Endometrium (tissue), 2 donors: Measurements from ENCODE around the gene PPAT.

Source experiments
- FAIRE-seq: peaks from 2 replicates; lab custom pipeline; 2012; peaks lifted over from hg19 to GRCh38; lab: Jason Lieb, UNC
- donor health status: control.
- donor health status: control.

PPAT gene

DNA sequence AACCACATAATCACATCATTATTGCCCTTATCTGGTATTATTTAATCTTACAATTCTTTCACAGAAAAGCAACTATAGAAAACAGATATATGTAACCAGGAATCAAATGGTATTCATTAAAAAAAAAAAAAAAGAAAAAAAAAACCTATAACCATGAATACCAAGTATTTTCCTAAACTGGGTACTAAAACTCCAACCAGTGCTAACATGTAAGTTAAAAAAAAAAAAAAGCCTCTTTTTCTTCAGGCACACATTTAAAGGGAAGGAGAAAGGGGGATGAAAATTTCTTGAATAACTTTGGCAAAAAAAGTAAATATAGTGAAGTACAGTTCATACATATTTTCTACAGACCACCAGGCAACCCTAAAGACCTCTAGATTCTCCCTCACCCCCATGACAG lies 2.1 kb downstream of the PPAT start:
- FAIRE-seq: no peak

GRCh38 chr4:56430203-56430602 lies 5.2 kb downstream of the PPAT start:
- FAIRE-seq: no peak

DNA sequence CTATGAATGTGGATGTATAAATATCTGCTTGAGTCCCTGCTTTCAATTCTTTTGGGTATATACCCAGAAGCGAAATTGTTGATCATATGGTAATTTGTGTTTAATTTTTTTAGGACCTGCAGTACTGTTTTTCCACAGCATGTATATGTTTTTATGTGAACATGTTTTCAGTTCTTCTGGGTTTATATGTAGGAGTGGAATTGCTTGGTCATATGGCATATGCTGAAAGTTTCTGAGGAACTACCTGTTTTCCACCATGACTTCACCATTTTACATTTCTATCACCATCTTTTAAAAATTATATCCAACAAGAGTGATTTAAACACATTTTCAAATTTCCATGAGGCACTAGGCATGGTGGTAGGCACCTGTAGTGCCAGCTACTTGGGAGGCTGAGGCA lies 8.2 kb downstream of the PPAT start:
- no peak for FAIRE-seq

- no peak for FAIRE-seq
These were observed 9.1 kb downstream of the PPAT start for GRCh38 chr4:56426273-56426672.

GRCh38 chr4:56425518-56425917 lies 9.9 kb downstream of the PPAT start:
- no peak for FAIRE-seq

DNA sequence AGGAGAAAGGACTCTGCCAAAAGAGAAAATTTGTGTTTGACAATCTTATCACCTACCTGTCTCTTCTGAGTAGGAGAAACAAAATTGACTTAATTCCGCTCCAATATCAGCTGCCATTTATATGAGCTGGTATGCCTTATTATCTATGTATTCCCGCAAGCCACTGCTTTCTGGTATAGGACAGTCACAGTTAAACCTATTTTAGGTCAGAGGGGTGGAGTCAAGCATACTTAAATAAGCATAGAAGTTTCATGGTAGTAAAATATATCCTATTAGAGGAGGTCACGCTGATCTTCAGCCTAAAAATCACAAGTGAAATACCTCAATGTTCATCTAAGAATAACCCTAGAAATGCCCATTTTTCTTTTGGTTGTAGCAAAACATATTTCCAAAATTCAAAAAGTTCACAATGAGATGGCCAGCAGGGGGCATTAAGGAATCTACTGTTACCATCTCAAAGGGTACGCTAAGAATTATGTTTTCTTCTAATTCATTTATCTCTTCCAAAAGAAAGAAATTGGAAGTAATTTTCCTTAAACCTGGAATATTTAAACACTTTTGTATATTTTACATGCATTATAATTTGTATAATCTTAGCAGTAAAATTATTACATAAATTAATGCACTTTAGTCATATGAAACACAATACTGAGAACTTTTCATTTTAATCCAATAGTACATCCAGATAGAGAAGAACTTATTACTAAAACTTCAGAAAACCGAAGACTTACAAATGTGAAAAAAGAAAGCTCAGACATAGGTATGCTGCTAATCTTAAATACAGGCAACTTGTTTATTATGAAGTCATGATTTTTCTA lies 10.5 kb downstream of the PPAT start:
- FAIRE-seq: peak; percentile 46

GRCh38 chr4:56424176-56424575 lies 11.2 kb downstream of the PPAT start:
- FAIRE-seq: no peak

- FAIRE-seq: no peak
These were observed 18.0 kb downstream of the PPAT start for GRCh38 chr4:56417396-56417795.

DNA sequence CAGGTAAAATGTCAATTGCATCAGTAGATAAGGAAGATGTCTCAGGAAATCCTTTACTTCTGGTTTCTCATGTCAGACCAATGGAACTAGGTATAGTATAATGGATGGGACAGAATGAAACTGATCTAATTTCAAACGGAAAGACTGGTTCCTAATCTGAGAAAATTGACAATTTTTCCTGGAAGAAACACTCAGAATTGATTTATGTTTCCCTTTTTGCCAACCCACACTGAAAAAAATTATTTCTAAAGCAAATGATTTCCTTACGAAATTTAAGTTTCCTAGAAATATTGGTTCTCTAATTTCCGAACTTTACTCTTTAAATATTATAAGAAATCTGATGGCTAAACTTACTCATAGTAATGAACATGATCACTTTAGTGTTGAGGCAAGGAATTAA lies 19.1 kb downstream of the PPAT start:
- no peak for FAIRE-seq

DNA sequence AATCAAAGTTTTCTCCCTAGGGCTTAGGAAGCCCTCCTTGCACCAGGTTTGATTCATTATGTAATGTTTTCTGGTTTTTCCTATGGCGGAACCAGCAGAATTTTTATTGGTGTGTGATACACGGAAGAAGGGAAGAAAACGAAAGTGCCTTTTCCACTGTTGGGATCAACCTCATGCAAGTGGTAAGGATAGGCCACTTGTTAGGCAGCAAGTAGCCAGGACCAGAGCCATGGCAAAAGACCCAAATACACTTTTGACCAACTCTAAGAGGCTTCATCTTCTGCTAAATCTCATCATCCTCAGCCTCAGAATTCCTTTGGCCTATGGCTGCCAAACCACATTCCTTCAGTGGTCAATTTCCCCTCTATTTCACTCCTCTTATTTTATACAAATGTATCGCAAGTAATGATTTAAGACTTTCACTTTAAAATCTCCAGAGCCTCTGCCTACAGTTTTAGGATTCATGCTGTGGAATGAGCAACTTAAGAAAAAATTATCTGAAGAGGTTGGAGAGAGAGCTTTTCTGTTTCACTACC lies 21.2 kb downstream of the PPAT start:
- FAIRE-seq: no peak

- peak; percentile 99 for FAIRE-seq
These were observed 25.0 kb downstream of the PPAT start for GRCh38 chr4:56410247-56411062.

GRCh38 chr4:56409511-56410090 lies 25.8 kb downstream of the PPAT start:
- FAIRE-seq: peak; percentile 33

- FAIRE-seq: no peak
These were observed 26.4 kb downstream of the PPAT start for GRCh38 chr4:56408978-56409377.

- no peak for FAIRE-seq
These were observed 29.3 kb downstream of the PPAT start for GRCh38 chr4:56406151-56406550.

DNA sequence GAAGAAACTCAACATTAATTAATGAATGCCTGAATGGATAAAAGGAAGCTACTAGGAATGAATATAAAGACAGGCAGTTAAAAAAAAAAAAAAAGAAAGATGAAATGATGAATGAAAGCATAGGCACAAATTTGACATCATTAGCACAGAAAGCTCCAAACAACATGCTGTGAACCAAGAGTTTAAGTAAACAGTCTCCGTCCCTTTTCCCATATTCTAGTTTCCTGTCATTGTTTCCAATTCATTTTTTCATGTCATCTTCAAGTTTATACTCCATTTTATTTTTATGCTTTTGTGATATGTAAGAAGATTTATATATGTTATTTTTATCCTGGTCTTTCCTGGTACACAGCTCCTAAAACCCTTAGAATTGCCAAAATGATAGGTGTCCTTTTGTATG lies 30.4 kb downstream of the PPAT start:
- FAIRE-seq: no peak

GRCh38 chr4:56400560-56400959 lies 34.9 kb downstream of the PPAT start:
- no peak for FAIRE-seq

GRCh38 chr4:56391270-56391669 lies 44.1 kb downstream of the PPAT start:
- FAIRE-seq: no peak

DNA sequence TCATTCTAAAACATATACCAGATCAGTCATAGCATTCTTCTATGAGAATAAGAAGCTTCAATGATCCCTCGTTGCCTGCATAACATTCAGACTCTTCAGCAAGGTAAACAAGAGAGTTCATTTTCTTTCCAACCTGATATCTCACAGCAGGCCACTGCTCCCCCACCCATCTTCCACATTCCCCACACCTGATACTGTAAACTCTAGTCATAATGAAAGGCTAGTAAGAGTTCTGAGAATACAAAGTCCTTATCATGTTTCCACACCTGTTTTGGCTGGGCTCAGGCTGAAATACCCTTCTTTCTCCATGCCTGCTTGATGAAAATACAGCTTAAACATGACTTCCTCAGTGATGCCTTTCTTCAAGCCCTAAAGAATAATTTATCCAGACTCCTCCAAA lies 45.9 kb downstream of the PPAT start:
- FAIRE-seq: no peak

- no peak for FAIRE-seq
These were observed 47.1 kb downstream of the PPAT start for GRCh38 chr4:56388306-56388705.

- peak; percentile 92 for FAIRE-seq
These were observed 48.1 kb downstream of the PPAT start, which contains the start of gene AASDH for GRCh38 chr4:56387023-56388001. Gene AASDH, minus strand, starts transcription at chr4:56387491. Its CDS starts 3,192 bp downstream, at chr4:56384299.

GRCh38 chr4:56386091-56386490 lies 49.3 kb downstream of the PPAT start:
- no peak for FAIRE-seq
